ENCODE data around the gene HEPACAM2. TPM values are rescaled to one million over a fixed set of nuclear protein-coding genes. Genes with fewer than 3 reads are reported as not detected.

HEPACAM2 gene
- total and polyA plus RNA-seq, 2 of the 8 experiments (the other 6 are each of a cell fraction or from before 2014, with no cell fraction given), result not detected

DNA sequence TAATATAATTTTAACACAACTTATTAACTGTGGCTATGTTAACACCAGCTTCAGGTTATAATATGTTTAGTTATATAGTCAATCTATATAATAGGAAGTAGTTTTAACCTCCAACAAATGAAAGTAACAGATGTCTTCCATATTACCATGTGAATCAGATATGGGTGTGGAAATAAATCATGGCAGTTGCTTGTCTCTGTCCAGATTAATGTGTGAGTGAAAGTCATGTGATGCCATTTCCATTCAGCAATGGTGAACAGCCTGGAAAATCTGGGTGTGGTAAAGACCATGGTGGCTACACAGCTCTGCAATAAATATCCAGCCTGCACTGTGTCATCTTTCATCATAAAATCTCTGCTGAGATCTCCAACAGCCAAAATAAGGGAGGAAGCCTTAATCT is 27.8 kb downstream of the HEPACAM2 start:
- H3K4ac ChIP-seq (replicated peaks; ENCODE audit: insufficient read length, low read depth, low read length), result no peak overlapping the region
- H3K4me3 ChIP-seq (ENCODE audit: extremely low read depth in 1 of 4, insufficient read depth in 2 of 4, low read depth in 3 of 4, low read length in 4 of 4), result no peak overlapping the region
- TF ChIP-seq, protein P1, sequence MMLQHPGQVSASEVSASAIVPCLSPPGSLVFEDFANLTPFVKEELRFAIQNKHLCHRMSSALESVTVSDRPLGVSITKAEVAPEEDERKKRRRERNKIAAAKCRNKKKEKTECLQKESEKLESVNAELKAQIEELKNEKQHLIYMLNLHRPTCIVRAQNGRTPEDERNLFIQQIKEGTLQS (IDR thresholded peaks at IDR 0.05; ENCODE audit: insufficient read depth, low read depth, low read length), result no peak
- no peak for TF ChIP-seq JUN (IDR thresholded peaks at IDR 0.05; ENCODE audit: low read depth, low read length)
- no peak overlapping the region for H4K8ac ChIP-seq (ENCODE audit: extremely low read depth, insufficient read depth, low read length)
- no peak overlapping the region for H3K18ac ChIP-seq (ENCODE audit: extremely low read depth, low read length)
- no peaks in the 10 kb centered on the region for H3K4me1 ChIP-seq (replicated peaks in 1 of 4; ENCODE audit: control insufficient read depth in 3 of 4, insufficient read depth in 4 of 4, low read length in 3 of 4)
- H3K23me2 ChIP-seq (ENCODE audit: low read depth, low read length), result no peaks in the 10 kb centered on the region
- no peak overlapping the region for H3K14ac ChIP-seq (ENCODE audit: insufficient read length)
- H3K9ac ChIP-seq (replicated peaks in 1 of 4; ENCODE audit: extremely low read depth in 1 of 4, low read depth in 3 of 4, low read length in 3 of 4), result no peak overlapping the region
- ChIA-PET CTCF (ENCODE audit: partially characterized antibody) (no interaction called here), POLR2A (ENCODE audit: partially characterized antibody) (no interaction called here)
- H3K4me2 ChIP-seq (ENCODE audit: insufficient read depth in 1 of 2, low read depth in 2 of 2, low read length in 2 of 2), result no peak overlapping the region
- H2BK20ac ChIP-seq (ENCODE audit: low read length), result no peak overlapping the region
- no peak overlapping the region for H3K56ac ChIP-seq (replicated peaks; ENCODE audit: insufficient read length, low read depth, low read length)
- no peak overlapping the region for H2BK5ac ChIP-seq (ENCODE audit: low read depth, low read length)
- H3K27ac ChIP-seq (ENCODE audit: low read depth, low read length), result no peak overlapping the region
- H3K36me3 ChIP-seq (ENCODE audit: control insufficient read depth in 2 of 4, insufficient read depth in 4 of 4, low read length in 3 of 4), result no peaks in the 10 kb centered on the region
- H2BK12ac ChIP-seq (ENCODE audit: low read depth, low read length), result no peak overlapping the region
- H2BK120ac ChIP-seq (replicated peaks; ENCODE audit: low read depth, low read length), result no peak overlapping the region
- no peak overlapping the region for H2AK5ac ChIP-seq (ENCODE audit: low read depth, low read length)
- H3K79me1 ChIP-seq (ENCODE audit: low read depth, low read length), result no peaks in the 10 kb centered on the region
- H4K5ac ChIP-seq (ENCODE audit: insufficient read length, low read depth, low read length), result no peak overlapping the region
- no peaks in the 10 kb centered on the region for H4K20me1 ChIP-seq (replicated peaks in 1 of 2; ENCODE audit: control insufficient read depth in 1 of 2, insufficient read depth in 2 of 2, low read length in 2 of 2)
- no peak overlapping the region for H3K23ac ChIP-seq (ENCODE audit: insufficient read length)
- no peaks in the 10 kb centered on the region for H3K79me2 ChIP-seq (ENCODE audit: control insufficient read depth in 1 of 2, insufficient read depth in 2 of 2, low read length in 2 of 2)
- DNase-seq (ENCODE audit: low read depth in 1 of 2, low spot score in 2 of 2), result no peak
- FAIRE-seq, result no peak
- H4K91ac ChIP-seq (replicated peaks; ENCODE audit: insufficient read length, low read length), result no peak overlapping the region
- H3K27me3 ChIP-seq (replicated peaks in 1 of 4; ENCODE audit: control insufficient read depth in 3 of 4, extremely low read depth in 1 of 4, insufficient read depth in 3 of 4, low read length in 3 of 4), result no peaks in the 10 kb centered on the region
- no peaks in the 10 kb centered on the region for H3K9me3 ChIP-seq (ENCODE audit: insufficient read depth in 2 of 2, low read depth in 1 of 2, low read length in 1 of 2)
- no peak overlapping the region for H2BK15ac ChIP-seq (ENCODE audit: low read length)
- H2AFZ ChIP-seq (ENCODE audit: low read length), result no peak overlapping the region
